ENCODE results near the gene XPA.
"Not testable (repeated sequence)": the region's sequence is repeated elsewhere in the genome, so short reads cannot be mapped to it uniquely, and the experiment has no call there.

XPA gene

GRCh38 chr9:97703437-97704344 lies 6.6 kb upstream of the XPA start:
- DNase-seq, result no peak

DNA sequence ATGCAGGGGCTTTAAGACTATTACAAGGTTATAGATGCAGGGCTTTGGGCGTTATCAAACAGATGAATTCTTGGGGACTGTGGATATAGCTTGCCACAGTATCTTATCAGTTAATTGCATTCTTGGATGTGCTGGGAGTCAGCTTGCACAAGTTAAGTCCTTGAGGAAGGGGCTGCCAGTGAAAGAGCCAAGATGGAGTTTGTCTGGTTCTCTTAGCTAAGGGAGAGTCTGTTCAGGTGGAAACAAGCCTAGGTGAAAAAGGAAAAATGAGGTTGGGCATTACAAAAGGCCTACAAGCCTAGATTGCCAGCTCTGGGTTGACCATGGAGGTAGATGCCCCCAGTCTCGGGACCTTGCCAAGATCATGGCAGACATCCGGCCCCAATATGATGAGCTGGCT lies 2.7 kb upstream of the XPA start:
- not testable (repeated sequence) for DNase-seq

DNA sequence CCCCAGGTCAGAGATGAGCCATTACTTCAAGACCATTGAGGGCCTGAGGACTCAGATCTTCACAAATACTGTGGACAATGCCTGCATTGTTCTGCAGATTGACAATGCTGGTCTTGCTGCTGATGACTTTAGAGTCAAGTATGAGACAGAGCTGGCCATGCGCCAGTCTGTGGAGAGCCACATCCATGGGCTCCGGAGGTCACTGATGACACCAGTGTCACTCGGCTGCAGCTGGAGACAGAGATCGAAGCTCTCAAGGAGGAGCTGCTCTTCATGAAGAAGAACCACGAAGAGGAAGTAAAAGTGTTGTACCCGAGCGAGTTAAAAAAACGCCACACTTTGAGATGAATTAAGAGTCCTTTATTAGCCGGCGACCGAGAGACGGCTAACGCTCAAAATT lies 2.1 kb upstream of the XPA start:
- DNase-seq, result not testable (repeated sequence)

DNA sequence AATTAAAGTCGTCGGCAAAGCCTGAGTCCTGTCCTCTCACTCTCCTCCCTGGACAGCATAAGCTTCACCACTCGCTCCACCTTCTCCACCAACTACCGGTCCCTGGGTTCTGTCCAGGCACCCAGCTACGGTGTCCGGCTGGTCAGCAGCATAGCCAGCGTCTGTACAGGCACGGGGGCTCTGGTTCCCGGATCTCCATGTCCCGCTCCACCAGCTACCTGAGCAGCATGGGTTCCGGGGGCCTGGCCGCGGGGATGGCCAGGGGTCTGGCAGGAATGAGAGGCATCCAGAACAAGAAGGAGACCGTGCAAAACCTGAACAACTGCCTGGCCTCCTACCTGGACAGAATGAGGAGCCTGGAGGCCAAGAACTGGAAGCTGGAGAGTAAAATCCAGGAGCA lies 1.7 kb upstream of the XPA start:
- DNase-seq, result no peak

DNA sequence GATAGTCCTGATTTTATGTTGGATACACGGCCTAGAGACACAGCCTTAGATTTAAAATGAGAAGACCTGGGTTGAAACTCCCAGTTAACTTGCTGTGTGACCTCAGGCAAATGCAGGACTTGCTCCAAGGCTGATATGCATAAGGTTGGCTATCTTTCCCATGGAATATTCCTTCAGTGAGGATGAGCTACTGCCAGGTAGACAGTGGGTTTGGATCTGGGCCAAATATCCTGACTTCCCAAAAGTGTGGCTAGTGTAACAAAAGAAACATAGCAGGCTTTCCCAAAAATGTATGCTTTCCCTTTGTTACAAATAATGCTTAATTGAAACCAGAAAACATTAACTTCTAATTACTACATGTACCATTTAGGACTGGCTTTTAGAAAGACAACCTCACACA lies 697 bp upstream of the XPA start:
- no peak for DNase-seq

DNA sequence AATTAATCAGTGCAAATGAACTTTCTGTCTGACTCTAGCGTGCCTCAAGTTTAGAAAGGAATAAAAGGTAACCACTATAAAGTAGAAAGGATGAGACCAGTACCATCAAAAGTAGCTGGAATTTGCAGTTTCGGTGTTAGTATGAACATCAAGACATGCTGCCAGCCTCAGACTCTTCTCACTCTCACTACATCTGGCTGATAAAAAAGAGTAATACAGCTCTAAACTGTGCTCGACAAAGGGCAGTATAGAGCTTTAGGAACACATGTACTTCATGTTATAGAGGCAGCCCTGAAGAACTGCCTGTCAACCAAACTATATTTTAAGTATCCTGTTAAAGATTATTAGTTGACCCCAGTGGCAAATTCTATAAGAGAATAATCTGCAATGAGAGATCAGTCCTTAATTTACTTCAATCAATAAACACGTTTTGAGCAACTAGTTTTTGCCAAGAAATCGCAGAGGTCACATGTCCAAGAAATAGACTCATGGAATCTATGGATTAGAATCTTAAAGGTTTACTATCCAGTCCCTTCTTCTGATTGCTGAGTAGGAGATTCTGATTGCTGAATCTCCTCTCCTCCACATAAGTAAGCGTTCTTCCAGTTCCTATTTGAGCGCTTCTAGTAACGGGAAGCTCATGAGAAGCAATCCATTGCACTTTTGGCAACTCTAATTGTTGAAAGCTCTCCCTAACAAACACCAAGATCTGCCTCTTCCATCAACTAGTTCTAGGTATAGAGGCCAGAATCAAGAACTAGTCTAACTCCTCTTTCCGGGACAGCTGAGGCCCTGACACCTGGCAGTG lies 941 bp downstream of the XPA start:
- DNase-seq, result no peak

DNA sequence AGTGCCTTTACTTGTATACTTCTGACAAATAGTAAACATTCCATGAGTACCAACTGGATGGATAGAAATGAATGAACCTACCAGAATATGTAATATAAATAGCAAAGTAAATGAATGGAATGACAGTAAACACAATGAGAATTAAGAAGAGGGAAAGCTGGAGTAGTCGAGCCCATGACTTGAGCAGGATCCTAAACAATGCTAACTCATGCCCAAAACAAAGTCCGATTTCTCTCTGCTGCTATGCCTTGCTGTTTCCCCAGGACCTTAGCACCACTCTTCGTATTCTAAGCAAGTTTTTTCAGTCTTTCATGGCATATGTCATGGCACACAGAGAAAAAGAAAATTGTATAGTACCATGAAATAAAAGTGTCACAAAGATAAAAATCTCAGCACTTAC lies 1.8 kb downstream of the XPA start:
- no peak for DNase-seq

DNA sequence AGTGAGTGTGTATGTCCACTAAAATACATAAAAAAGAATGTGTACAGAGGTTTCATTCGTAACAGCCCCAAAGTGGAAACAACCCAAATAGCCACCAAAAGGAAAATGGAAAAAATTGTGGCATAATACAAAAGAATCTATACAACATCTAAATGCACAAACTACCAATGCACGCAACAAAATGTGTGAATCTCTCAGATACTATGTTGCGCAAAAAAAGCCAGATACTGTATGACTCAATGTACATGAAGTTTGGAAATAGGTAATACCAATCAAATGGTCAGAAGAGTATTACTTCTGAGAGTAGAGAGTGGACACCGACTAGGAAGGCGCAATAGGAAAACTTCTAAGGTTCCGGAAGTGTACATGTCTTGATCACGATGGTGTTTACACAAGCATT lies 2.4 kb downstream of the XPA start:
- no peak for DNase-seq

DNA sequence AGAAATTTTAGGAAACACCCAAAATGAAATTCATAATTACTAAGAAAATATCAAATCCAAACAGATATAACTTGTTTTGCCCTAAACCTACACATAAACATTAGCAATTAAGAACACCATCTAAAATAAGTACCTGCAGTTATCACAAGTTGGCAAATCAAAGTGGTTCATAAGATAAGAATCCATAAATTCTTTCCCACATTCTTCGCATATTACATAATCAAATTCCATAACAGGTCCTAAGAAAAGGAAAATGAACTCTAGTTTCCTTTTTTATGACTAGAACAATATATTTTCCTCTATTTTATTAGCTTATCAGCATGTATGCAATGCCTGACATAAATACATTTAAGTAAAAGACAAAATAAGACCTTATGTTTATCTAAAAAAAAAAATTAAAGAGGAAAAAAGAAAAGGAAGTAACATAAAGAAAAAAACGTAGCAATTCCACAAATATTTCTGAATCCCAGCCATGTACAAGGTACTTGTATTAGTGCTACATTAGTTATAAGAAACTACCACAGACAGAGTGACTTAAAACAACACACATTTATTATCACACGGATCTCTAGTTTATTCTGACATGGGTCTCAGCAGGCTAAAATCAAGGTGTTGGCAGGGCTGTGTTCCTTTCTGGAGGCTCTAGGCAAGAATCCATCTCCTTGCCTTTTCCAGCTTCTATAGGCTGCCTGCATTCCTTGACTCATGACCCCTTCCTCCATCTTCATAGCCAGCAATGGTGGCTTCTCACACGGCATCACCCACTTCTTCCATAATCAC lies 7.5 kb downstream of the XPA start:
- DNase-seq, result no peak

DNA sequence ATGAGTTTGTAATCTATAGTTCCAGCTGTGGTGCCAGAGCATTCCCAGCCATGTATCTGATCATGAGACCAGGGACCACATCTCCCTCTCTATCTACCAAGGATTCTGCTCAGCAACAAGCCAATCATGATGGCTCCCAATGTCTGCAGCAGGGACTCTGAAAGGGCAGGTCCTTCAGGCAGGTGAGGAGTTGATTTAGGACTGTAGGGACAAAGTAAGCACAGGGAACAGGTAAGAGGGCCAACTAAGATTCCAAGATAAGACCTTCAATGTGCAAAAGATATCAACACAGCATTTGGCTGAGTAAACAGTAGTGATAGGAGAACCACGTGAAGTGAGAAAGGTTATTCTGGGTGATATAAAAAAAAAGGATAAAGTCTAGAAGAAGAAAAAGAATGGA lies 8.5 kb downstream of the XPA start:
- no peak for DNase-seq

GRCh38 chr9:97682242-97682641 lies 14.9 kb downstream of the XPA start:
- DNase-seq, result no peak

- no peak for DNase-seq
These were observed 21.5 kb downstream of the XPA start for GRCh38 chr9:97675655-97676054.

GRCh38 chr9:97673922-97674321 lies 23.2 kb downstream of the XPA start:
- DNase-seq, result no peak

DNA sequence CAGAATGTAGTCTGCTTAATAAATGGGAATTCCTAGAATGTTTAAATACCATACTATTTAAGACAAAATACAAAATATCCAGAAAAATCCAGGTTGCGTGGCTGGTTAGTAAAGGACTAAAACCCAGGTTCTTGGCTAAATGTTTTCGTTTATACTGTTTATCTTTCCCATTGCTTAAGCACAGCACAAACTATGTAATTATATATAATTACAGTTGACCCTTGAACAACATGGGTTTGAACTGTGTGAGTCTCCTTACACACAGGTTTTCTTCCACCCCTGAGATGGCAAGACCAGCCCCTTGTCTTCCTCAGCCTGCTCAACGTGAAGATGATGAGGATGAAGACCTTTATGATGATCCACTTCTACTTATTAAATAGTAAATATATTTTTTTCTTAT lies 24.7 kb downstream of the XPA start:
- no peak for DNase-seq

GRCh38 chr9:97670586-97670985 lies 26.6 kb downstream of the XPA start:
- DNase-seq, result no peak

DNA sequence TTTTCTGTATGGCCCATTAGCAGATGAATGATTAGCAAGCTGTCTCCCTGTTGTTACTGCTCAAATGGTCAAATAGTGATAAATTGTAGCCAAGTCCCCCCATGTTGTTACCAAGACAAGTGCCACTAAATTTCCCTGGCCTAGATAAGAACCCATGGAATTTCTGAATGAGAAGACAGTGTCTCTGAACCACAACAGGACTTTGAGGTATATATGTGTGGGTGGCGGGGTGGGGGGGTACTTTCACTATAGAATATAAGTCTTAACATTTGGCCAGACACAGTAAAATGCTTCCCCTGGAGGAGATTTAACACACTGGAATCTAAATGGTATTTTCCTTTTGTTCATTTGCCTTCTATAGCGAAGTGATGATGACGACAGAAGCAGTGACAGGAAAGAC lies 28.7 kb downstream of the XPA start:
- no peak for DNase-seq

- no peak for DNase-seq
These were observed 30.0 kb downstream of the XPA start for GRCh38 chr9:97666907-97667686.

GRCh38 chr9:97665742-97666141 lies 31.4 kb downstream of the XPA start:
- no peak for DNase-seq

DNA sequence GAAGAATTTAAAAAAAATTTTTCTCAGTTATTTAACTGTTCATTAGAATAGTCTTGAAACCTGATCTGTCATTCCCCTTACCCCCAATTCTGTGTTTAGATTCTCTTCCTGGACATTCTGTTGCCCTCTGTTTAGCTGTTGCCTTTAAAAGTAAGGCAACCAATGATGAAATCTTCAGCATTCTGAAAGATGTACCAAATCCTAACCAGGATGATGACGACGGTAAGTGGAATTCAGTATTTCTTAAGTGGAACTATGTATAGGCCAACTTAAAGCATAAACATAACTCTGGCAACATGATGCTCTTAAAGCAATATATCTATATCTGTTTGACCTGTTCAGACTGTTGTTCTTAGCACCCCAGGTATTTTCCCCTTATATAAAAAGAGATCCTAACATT lies 36.3 kb downstream of the XPA start:
- no peak for DNase-seq

DNA sequence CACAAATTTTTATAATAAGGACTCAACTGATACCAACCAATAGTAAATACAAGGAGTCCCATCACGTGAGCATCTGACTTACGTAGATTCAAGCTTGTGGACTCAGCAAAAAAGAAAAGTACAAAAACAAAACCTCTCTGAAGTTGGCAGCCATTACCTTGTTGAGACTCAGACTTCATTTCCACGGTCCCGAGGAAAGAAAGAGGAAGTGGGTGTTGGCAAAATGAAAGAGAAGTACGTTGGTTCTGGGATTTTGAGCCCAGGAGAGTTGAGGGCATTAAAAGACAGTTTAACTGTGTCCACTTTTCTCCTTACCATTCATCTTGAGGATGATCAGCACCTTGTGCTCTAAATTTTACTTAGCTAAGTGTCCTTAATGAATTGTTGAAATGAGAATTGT lies 36.8 kb downstream of the XPA start:
- no peak for DNase-seq

- no peak for DNase-seq
These were observed 37.4 kb downstream of the XPA start for GRCh38 chr9:97659771-97660170.

DNA sequence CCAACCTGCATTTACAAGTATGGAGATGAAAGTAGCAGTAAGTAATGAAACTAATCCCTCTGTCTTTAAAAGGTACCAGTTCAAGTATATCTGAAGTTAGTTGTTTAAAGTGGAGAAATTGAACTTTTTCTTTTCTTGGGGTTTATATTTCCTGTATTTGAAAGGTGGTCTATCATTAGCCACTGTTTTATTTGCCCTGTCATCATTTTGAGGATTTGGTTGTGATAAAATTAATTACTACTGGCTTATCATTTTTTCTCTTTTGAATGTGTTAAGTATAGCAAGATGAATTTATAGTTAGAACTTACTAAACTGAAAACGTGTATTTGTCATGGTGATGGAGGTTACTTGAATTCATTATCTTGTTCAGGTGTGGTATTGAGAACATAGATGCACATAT lies 38.4 kb downstream of the XPA start:
- no peak for DNase-seq

DNA sequence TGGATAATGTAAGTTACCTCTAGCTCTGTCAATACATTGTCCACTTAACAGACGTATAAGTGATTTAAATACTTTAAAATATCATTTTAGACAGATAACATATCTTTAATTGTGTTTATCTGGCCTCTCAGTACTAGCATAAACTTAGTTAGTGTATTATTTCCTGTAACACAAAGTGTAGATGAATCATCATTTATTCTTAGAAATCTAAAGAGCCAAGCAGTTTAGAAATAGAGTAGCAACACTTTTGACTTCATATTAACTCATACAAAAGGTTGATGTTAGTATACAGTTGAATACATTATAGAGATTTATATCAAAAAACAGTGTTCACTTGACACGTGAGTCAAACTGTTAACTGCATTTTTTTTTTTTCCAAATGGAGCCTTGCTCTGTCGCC lies 45.5 kb downstream of the XPA start:
- no peak for DNase-seq
